ENCODE results near the gene MAP3K8. TPM values are rescaled to one million over a fixed set of nuclear protein-coding genes. Genes with fewer than 3 reads are reported as not detected.

The MAP3K8 gene
- total RNA-seq, 1 experiment from 2014 or later: 13.8 TPM

DNA sequence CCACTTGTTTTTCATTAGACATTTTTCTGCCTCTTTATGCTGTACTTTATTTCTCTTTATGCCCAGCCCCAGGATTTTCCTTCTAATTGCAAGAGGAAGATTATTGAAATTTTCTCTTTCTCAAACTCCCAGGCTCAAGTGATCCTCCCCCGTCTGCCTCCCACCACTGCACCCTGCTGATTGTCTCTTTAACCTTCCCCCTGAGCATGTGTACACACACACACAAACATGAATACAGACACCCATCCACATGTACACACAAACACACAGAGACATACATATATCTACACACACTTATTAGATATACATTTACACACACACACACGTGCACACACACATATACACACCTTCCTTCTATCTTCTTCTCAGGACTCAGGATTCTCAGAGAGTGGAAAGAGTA, 37.3 kb upstream of the MAP3K8 start (continued):
- TF ChIP-seq, protein P1, sequence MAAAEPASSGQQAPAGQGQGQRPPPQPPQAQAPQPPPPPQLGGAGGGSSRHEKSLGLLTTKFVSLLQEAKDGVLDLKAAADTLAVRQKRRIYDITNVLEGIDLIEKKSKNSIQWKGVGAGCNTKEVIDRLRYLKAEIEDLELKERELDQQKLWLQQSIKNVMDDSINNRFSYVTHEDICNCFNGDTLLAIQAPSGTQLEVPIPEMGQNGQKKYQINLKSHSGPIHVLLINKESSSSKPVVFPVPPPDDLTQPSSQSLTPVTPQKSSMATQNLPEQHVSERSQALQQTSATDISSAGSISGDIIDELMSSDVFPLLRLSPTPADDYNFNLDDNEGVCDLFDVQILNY (CRISPR knock-in tag; IDR thresholded peaks at IDR 0.05): no peak
- TF ChIP-seq NR1H2 (CRISPR knock-in tag; IDR thresholded peaks at IDR 0.05): no peak

DNA sequence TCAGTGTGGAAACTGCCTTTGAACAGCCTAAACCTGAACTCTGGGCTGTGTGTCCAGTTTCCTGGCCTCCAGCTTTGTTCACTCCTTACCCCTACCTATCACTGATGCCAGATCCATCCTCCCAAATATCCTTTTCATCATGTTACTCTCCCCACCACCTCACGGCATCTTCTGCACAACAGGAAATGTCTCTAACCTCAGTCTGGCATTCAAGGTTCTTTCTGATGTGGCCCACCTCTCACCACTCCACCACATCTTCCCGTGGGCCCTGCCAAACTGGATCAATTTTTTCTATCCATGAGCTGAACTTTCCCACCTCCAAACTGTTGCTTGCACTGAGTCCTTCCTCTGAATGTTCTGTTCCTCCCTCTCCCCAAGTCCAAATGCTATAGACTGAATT, 35.8 kb upstream of the MAP3K8 start:
- ATAC-seq: no peak
- H3K36me3 Mint-ChIP-seq: no peaks in the 10 kb centered on the region
- no peak overlapping the region for H3K27ac Mint-ChIP-seq
- DNase-seq (ENCODE audit: low spot score): no peak
- H3K4me1 Mint-ChIP-seq: peaks cover 7% of the 10 kb centered on the region; the same call in 1 of the 2 replicates
- ChIA-PET CTCF (interaction anchor here (0.6 to 1.0 kb wide), 2 partner anchors 183 to 193 kb away, joined by 3 to 4 read pairs; no protein-coding TSS in a partner anchor), POLR2A (no interaction called here)
- H3K9me3 Mint-ChIP-seq: peaks cover 4% of the 10 kb centered on the region; the same call in 1 of the 2 replicates
- no peak overlapping the region for H3K4me3 Mint-ChIP-seq
- H3K27me3 Mint-ChIP-seq (ENCODE audit: low read depth): no peaks in the 10 kb centered on the region
- TF ChIP-seq ATF1 (CRISPR knock-in tag; IDR thresholded peaks at IDR 0.05): no peak
- TF ChIP-seq, protein P2, sequence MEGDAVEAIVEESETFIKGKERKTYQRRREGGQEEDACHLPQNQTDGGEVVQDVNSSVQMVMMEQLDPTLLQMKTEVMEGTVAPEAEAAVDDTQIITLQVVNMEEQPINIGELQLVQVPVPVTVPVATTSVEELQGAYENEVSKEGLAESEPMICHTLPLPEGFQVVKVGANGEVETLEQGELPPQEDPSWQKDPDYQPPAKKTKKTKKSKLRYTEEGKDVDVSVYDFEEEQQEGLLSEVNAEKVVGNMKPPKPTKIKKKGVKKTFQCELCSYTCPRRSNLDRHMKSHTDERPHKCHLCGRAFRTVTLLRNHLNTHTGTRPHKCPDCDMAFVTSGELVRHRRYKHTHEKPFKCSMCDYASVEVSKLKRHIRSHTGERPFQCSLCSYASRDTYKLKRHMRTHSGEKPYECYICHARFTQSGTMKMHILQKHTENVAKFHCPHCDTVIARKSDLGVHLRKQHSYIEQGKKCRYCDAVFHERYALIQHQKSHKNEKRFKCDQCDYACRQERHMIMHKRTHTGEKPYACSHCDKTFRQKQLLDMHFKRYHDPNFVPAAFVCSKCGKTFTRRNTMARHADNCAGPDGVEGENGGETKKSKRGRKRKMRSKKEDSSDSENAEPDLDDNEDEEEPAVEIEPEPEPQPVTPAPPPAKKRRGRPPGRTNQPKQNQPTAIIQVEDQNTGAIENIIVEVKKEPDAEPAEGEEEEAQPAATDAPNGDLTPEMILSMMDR (IDR thresholded peaks at IDR 0.05): no peak
- TF ChIP-seq SOX15 (CRISPR knock-in tag; IDR thresholded peaks at IDR 0.05): no peak
- no peak for TF ChIP-seq JAZF1 (CRISPR knock-in tag; IDR thresholded peaks at IDR 0.05)
- TF ChIP-seq, protein P3, sequence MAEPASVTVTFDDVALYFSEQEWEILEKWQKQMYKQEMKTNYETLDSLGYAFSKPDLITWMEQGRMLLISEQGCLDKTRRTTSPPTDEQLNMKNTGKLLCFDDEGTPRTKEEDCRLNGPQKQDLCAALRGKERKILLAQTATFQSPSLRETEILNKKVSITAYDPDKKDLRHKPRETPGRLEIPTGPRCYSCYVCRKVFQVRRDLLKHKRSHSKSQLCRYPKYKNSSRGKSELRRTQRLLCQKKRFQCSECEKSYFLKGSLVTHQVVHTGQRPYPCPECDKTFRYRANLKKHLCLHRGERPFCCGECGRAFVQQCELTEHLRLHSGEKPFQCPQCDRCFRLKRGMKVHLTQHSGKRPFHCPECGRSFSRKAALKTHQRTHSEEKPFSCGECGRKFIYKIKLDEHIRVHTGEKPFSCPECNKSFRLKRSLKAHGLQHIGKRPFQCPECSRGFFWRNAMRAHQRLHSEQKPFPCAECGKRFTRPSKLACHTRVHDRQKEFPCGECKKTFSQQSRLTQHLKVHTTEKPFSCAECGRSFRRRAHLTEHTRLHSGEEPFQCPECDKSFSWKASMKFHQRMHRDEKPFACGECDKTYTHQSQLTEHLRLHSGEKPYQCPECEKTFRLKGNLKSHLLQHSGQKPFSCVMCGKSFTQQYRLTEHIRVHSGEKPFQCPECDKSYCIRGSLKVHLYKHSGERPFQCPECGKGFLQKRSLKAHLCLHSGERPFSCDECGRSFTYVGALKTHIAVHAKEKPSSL (CRISPR knock-in tag; conservative IDR thresholded peaks at IDR 0.05): no peak
- TF ChIP-seq TEAD4 (CRISPR knock-in tag; IDR thresholded peaks at IDR 0.05): no peak
- TF ChIP-seq, protein P4, sequence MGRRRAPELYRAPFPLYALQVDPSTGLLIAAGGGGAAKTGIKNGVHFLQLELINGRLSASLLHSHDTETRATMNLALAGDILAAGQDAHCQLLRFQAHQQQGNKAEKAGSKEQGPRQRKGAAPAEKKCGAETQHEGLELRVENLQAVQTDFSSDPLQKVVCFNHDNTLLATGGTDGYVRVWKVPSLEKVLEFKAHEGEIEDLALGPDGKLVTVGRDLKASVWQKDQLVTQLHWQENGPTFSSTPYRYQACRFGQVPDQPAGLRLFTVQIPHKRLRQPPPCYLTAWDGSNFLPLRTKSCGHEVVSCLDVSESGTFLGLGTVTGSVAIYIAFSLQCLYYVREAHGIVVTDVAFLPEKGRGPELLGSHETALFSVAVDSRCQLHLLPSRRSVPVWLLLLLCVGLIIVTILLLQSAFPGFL (CRISPR knock-in tag; IDR thresholded peaks at IDR 0.05; ENCODE audit: borderline replicate concordance): no peak
- TF ChIP-seq, protein P5, sequence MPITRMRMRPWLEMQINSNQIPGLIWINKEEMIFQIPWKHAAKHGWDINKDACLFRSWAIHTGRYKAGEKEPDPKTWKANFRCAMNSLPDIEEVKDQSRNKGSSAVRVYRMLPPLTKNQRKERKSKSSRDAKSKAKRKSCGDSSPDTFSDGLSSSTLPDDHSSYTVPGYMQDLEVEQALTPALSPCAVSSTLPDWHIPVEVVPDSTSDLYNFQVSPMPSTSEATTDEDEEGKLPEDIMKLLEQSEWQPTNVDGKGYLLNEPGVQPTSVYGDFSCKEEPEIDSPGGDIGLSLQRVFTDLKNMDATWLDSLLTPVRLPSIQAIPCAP (CRISPR knock-in tag; IDR thresholded peaks at IDR 0.05): no peak
- TF ChIP-seq, protein P6, sequence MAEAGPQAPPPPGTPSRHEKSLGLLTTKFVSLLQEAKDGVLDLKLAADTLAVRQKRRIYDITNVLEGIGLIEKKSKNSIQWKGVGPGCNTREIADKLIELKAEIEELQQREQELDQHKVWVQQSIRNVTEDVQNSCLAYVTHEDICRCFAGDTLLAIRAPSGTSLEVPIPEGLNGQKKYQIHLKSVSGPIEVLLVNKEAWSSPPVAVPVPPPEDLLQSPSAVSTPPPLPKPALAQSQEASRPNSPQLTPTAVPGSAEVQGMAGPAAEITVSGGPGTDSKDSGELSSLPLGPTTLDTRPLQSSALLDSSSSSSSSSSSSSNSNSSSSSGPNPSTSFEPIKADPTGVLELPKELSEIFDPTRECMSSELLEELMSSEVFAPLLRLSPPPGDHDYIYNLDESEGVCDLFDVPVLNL (CRISPR knock-in tag; IDR thresholded peaks at IDR 0.05; ENCODE audit: borderline replicate concordance, low read depth): no peak
- TF ChIP-seq CREB1 (CRISPR knock-in tag; IDR thresholded peaks at IDR 0.05): no peak
- TF ChIP-seq, protein P7, sequence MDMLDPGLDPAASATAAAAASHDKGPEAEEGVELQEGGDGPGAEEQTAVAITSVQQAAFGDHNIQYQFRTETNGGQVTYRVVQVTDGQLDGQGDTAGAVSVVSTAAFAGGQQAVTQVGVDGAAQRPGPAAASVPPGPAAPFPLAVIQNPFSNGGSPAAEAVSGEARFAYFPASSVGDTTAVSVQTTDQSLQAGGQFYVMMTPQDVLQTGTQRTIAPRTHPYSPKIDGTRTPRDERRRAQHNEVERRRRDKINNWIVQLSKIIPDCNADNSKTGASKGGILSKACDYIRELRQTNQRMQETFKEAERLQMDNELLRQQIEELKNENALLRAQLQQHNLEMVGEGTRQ (CRISPR knock-in tag; IDR thresholded peaks at IDR 0.05): no peak
- TF ChIP-seq, protein P8, sequence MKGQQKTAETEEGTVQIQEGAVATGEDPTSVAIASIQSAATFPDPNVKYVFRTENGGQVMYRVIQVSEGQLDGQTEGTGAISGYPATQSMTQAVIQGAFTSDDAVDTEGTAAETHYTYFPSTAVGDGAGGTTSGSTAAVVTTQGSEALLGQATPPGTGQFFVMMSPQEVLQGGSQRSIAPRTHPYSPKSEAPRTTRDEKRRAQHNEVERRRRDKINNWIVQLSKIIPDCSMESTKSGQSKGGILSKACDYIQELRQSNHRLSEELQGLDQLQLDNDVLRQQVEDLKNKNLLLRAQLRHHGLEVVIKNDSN (CRISPR knock-in tag; IDR thresholded peaks at IDR 0.05): no peak
- no peak for TF ChIP-seq NFATC4 (CRISPR knock-in tag; IDR thresholded peaks at IDR 0.05)
- TF ChIP-seq ZNF263 (CRISPR knock-in tag; IDR thresholded peaks at IDR 0.05; ENCODE audit: low read depth): no peak
- TF ChIP-seq GRHL2 (CRISPR knock-in tag; IDR thresholded peaks at IDR 0.05; ENCODE audit: insufficient replicate concordance, severe bottlenecking): no peak
- no peak for TF ChIP-seq ZNF416 (CRISPR knock-in tag; IDR thresholded peaks at IDR 0.05)
